Islet precursor cell (in vitro differentiated cells): Measurements from ENCODE around the gene COASY.
A peak's percentile ranks its signal among the peaks of the same experiment; 100 is the strongest.
"Not testable (repeated sequence)": the region's sequence is repeated elsewhere in the genome, so short reads cannot be mapped to it uniquely, and the experiment has no call there.

Experiments used
- DNase-seq: peaks from one replicate; pipeline ENCODE4 v3.0.0-alpha.2; 2018

Gene COASY

GRCh38 chr17:42578282-42578869 lies 16.4 kb downstream of the COASY start:
- DNase-seq, result peak; percentile 93

DNA sequence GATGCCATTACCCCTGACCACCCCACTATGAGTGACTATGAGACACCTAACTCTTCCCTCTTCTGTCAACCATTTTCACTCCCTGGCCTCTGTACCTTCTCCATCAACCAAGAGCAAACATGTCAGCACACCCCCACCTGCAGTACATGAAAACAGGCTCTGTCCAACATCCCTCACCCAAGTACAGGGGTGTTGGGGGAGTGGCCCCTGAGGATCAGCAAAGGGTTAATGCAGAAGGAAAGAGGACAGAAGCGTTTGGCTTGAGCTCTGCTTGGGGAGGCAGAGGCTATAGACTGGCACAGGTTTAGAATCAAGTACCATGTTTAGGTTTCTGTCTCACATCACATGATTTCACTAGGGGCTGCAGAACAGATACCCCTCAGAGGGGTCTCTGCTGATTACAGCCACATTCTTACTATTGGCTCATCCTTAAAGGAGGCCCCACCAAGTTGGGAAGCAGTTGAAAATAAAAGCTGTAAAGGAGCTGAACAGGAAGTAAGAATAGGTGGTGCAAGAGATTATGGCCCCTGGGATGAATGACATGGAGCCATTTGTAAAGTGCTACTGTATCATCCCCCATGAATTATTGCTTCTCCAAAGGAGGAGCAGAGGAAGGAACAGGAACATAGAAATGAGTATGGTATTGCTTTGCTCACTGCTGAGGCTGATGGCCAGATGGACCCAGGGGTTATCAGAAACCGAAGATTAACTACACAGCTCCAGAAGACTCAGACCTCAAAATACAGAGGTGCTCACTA lies 18.0 kb downstream of the COASY start:
- DNase-seq, result no peak

DNA sequence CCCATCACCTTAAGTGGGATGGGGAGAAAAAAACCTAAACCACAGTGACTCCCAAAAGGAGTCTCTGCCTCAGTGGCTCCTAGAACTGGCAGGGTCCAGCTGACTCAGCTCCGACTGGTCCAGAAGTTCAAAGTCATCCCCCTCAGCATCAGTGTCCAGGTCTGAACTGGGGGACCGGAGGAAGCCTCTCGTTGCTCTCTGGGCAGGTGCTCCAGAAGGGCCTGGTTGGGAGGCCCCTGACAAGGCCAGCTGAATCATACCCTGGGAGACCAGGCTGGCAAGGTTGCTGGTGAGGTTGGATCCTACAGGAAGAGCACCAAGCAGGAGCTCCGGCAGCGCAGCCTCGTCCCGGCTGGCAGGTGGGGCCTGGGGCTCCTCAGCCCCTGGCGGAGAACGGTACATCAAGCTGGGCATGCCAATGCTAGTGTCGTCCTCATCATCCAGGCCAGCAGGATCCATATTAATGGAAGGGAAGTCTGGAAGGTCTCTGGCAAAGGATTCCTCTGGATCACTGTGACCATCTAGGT lies 19.9 kb downstream of the COASY start:
- no peak for DNase-seq

- no peak for DNase-seq
Observed at GRCh38 chr17:42584880-42585279, 22.9 kb downstream of the COASY start.

GRCh38 chr17:42585353-42585752 lies 23.4 kb downstream of the COASY start:
- DNase-seq, result no peak

GRCh38 chr17:42586514-42587230 lies 24.7 kb downstream of the COASY start:
- no peak for DNase-seq

GRCh38 chr17:42590886-42591285 lies 28.9 kb downstream of the COASY start:
- DNase-seq, result no peak

- no peak for DNase-seq
Observed at GRCh38 chr17:42591411-42591810, 29.5 kb downstream of the COASY start.

DNA sequence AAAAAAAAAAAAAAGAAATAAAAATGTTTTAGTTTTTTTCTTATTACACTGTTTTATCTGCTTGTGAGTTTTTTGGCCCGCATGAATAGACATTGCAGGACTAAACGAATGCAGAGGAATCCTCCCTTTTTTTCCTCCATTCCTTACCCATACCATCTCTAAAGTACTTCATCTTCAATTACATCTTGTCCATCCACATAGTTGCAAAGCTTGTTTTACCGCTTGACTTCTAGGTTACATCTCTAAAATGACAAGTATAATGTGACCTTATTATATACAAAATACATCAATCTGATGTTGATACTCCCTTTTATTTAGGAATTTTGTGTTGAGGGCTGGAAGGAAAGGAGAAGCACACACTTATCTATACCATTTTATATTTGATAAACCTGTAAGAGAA lies 34.4 kb downstream of the COASY start:
- DNase-seq, result no peak

- DNase-seq, result no peak
Observed at GRCh38 chr17:42598905-42599304, 37.0 kb downstream of the COASY start.

GRCh38 chr17:42603318-42603717 lies 41.4 kb downstream of the COASY start:
- no peak for DNase-seq

DNA sequence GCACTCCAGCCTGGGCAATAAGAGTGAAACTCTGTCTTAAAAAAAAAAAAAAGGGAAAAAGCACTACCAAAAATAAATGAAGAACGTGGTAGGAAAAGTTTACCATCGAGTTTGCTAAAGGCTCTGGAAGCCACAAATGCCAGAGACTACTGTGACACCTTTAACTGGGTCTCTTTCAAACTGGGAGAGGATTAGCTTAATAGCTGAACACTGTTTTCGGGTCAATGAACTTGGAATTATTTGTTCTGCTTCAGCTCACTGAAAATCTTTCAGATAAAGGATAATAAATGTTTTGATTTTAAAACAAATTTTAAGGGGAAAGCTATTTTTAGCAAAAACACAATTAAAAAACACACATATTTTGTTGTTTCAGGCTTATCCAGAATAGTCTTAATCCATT lies 45.8 kb downstream of the COASY start:
- DNase-seq, result no peak

DNA sequence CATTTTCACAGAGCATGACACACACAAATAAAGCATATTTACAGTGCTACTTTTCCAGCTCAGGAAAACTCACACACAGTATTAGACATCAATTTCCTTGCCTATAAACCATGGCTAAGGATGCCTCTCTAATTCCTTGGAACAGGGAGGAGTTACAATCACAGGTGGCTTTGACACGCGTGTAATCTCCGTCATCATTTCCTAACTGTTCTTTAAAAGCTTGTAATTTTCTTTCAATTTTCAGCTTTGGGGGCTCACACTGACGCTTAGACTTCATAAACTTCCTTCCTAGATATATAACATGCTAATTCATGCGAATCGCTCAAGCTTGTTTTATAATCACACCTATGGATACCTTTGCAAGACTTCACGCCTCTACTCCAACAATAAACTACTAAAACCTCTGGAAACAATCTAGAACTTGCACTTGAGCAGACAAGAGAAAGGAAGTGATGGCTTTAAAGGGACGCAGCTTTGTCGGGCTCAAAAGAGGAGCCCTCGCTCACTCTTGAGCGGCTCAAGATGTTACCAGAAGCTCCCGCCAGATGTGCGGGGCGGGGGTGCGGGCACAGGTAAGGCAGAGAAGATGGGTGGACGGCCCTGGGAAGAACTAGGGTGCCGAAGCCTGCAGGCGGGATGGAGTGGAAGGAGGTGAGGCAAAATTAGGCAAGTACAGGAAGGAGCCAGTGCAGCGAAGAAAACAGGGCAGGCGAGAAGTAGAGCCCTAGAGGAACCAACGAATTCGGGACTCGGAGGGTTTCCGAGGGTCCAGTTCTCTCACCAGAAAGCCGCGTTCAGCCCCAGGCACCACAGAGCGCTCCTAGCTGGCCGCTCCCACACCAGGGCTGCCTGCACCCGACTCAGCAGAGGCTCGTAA lies 46.6 kb downstream of the COASY start:
- no peak for DNase-seq

- DNase-seq, result peak; percentile 100
Observed at GRCh38 chr17:42609182-42609813, 47.4 kb downstream of the COASY start, which contains the start of the genes RETREG3 and TUBG1. Gene RETREG3, minus strand, starts transcription at chr17:42609374. Its CDS starts 50 bp downstream, at chr17:42609324. Gene TUBG1, plus strand, starts transcription at chr17:42609683. Its CDS starts 55 bp downstream, at chr17:42609738.

- not testable (repeated sequence) for DNase-seq
Observed at GRCh38 chr17:42609814-42610801, 48.2 kb downstream of the COASY start.

DNA sequence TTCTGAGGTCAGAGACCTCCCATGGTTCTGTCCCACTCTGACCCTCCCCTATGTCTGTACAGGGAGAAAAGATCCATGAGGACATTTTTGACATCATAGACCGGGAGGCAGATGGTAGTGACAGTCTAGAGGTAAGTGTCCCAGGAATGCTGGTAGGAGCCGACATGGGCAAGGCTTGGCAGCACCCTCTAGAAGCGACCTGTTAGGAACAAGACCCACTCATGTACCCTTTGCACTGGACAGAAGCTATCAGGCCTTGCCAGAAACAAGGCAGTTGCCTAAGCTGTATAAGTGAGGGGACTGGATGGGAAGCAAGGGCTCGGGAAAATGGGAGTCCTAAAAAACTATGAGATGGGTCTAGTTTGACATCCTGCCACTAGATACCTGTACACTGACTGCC lies 50.1 kb downstream of the COASY start:
- DNase-seq, result no peak

- DNase-seq, result no peak
Observed at GRCh38 chr17:42613699-42614295, 51.8 kb downstream of the COASY start.
